ENCODE results near the gene ACTN3. TPM values are rescaled to one million over a fixed set of nuclear protein-coding genes. Genes with fewer than 3 reads are reported as not detected.

ACTN3 gene
- total RNA-seq, 1 donor from 2014 or later, result 0.11 TPM

DNA sequence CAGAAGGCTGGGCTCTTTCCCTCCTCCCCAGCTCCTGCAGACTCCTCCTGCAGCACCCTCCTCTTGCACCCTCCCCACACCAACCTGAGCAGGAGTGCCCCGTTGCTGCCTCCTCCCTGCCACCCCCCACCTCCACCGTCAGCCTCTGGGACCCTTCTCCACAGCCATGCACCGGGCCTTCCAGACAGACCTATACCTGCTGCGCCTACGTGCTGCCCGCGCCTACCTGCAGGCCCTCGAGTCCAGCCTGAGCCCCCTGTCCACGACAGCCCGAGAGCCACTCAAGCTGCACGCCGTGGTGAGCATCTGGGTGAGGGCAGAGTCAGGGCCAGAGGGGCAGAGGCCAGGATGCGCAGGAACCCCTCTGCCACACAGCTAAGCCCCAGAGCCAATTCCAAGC, 17.0 kb upstream of the ACTN3 start:
- Mint-ChIP-seq H3K27me3 (ENCODE audit: unreplicated experiment) (no peaks in the 10 kb centered on the region), H3K36me3 (ENCODE audit: unreplicated experiment) (peaks cover 6% of the 10 kb centered on the region), H3K4me1 (ENCODE audit: unreplicated experiment) (no peaks in the 10 kb centered on the region), H3K27ac (ENCODE audit: unreplicated experiment) (no peak overlapping the region), H3K4me3 (ENCODE audit: unreplicated experiment) (no peak overlapping the region), H3K9me3 (ENCODE audit: unreplicated experiment) (no peaks in the 10 kb centered on the region)
- no peak for DNase-seq (ENCODE audit: extremely low spot score, unreplicated experiment)
- TF ChIP-seq CTCF (IDR thresholded peaks at IDR 0.05), result no peak

DNA sequence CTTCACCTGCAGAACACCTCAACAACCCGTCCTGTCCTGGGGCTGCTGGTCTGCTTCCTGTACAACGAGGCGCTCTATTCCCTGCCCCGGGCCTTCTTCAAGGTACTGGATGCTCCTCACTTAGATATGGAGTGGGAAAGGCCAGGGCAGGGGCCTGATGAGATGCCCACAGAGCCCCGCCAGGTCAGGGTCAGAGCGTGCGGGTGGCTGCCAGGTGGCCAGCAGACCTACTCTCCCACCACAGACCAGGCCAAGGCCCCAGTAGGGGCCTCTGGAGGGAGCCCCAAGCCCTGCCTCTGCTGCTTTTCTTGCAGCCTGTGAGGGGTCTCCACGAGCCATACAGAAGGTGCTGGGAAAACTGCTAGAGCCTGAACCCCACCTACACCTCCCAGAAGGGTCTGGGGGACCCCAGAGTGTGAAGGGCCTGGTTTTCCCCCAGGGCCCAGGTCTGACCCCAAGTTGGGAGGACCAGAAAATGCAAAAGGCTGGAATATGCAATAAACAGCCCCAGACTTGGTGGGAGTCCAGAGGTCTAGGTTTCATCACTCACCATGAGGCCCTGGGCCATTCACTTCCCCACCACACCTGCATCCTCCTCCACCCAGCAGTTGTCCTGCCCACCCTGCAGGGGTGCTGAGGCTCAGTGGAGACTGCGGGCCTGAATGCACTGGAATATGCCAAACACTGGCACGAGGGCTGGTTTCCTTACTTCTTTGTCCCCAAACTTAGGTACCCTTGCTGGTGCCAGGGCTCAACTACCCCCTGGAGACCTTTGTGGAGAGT, 15.6 kb upstream of the ACTN3 start:
- no peaks in the 10 kb centered on the region for H3K4me1 Mint-ChIP-seq (ENCODE audit: unreplicated experiment)
- H3K4me3 Mint-ChIP-seq (ENCODE audit: unreplicated experiment), result no peak overlapping the region
- no peaks in the 10 kb centered on the region for H3K27me3 Mint-ChIP-seq (ENCODE audit: unreplicated experiment)
- no peak for DNase-seq (ENCODE audit: extremely low spot score, unreplicated experiment)
- no peaks in the 10 kb centered on the region for H3K9me3 Mint-ChIP-seq (ENCODE audit: unreplicated experiment)
- H3K27ac Mint-ChIP-seq (ENCODE audit: unreplicated experiment), result no peak overlapping the region
- TF ChIP-seq CTCF (IDR thresholded peaks at IDR 0.05), result no peak
- peaks cover 12% of the 10 kb centered on the region for H3K36me3 Mint-ChIP-seq (ENCODE audit: unreplicated experiment)

DNA sequence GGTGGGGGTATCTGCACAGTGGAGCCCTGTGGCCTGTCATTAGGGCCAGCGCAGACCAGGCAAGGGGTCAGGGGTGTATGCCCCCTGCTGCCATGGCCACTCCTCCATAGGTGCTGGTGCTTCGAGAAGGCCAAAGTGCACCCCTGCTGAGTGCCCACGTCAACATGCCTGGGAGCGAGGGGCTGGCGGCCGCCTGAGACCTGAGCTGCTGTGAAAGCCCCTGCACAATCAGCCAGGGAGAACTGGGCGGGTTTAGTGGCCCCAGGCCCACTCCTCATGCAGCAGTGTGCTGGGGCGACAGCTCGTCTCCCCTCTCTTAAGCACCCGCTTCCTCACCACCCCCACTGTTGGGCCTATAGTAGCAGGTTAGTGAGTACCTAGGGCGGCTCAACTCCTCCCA, 14.9 kb upstream of the ACTN3 start:
- H3K9me3 Mint-ChIP-seq (ENCODE audit: unreplicated experiment), result no peaks in the 10 kb centered on the region

DNA sequence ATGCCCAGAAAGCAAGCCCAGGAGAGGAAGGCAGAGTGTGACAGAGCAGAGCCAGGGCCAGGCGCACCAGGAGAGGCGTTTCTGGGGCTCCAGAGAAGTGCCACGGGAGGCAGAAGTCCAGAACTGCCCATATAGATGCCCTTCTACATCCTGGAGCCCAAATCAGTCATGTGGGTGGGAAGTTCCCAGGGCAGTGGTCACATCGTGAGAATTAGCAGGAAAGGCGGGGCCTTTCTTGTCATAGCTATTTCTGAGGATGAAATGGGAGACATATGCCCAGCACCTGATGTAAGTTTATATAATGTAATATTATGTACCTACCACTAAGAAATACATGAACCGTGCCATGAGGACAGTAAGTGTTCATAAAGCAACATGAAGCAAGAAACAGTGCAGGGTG, 13.9 kb upstream of the ACTN3 start:
- H3K27ac Mint-ChIP-seq (ENCODE audit: unreplicated experiment), result no peak overlapping the region
- peaks cover 15% of the 10 kb centered on the region for H3K36me3 Mint-ChIP-seq (ENCODE audit: unreplicated experiment)
- H3K27me3 Mint-ChIP-seq (ENCODE audit: unreplicated experiment), result no peaks in the 10 kb centered on the region
- H3K4me1 Mint-ChIP-seq (ENCODE audit: unreplicated experiment), result no peaks in the 10 kb centered on the region
- no peak for TF ChIP-seq CTCF (IDR thresholded peaks at IDR 0.05)
- H3K4me3 Mint-ChIP-seq (ENCODE audit: unreplicated experiment), result no peak overlapping the region
- H3K9me3 Mint-ChIP-seq (ENCODE audit: unreplicated experiment), result no peaks in the 10 kb centered on the region
- DNase-seq (ENCODE audit: extremely low spot score, unreplicated experiment), result no peak

More for the DNA sequence above, 14.9 kb upstream of the ACTN3 start:
- Mint-ChIP-seq H3K4me3 (ENCODE audit: unreplicated experiment) (no peak overlapping the region), H3K4me1 (ENCODE audit: unreplicated experiment) (no peaks in the 10 kb centered on the region), H3K27me3 (ENCODE audit: unreplicated experiment) (no peaks in the 10 kb centered on the region), H3K36me3 (ENCODE audit: unreplicated experiment) (peaks cover 12% of the 10 kb centered on the region), H3K27ac (ENCODE audit: unreplicated experiment) (no peak overlapping the region)
- no peak for DNase-seq (ENCODE audit: extremely low spot score, unreplicated experiment)
- no peak for TF ChIP-seq CTCF (IDR thresholded peaks at IDR 0.05)

- DNase-seq (ENCODE audit: extremely low spot score, unreplicated experiment), result no peak
- H3K4me1 Mint-ChIP-seq (ENCODE audit: unreplicated experiment), result peaks cover 4% of the 10 kb centered on the region
- no peaks in the 10 kb centered on the region for H3K27me3 Mint-ChIP-seq (ENCODE audit: unreplicated experiment)
- H3K36me3 Mint-ChIP-seq (ENCODE audit: unreplicated experiment), result peaks cover 24% of the 10 kb centered on the region
- H3K4me3 Mint-ChIP-seq (ENCODE audit: unreplicated experiment), result no peak overlapping the region
- no peak for TF ChIP-seq CTCF (IDR thresholded peaks at IDR 0.05)
- no peak overlapping the region for H3K27ac Mint-ChIP-seq (ENCODE audit: unreplicated experiment)
- H3K9me3 Mint-ChIP-seq (ENCODE audit: unreplicated experiment), result no peaks in the 10 kb centered on the region
Observed at GRCh38 chr11:66539170-66539869, 7.4 kb upstream of the ACTN3 start.
